ENCODE measurements around the gene MYH6.

The MYH6 gene

DNA sequence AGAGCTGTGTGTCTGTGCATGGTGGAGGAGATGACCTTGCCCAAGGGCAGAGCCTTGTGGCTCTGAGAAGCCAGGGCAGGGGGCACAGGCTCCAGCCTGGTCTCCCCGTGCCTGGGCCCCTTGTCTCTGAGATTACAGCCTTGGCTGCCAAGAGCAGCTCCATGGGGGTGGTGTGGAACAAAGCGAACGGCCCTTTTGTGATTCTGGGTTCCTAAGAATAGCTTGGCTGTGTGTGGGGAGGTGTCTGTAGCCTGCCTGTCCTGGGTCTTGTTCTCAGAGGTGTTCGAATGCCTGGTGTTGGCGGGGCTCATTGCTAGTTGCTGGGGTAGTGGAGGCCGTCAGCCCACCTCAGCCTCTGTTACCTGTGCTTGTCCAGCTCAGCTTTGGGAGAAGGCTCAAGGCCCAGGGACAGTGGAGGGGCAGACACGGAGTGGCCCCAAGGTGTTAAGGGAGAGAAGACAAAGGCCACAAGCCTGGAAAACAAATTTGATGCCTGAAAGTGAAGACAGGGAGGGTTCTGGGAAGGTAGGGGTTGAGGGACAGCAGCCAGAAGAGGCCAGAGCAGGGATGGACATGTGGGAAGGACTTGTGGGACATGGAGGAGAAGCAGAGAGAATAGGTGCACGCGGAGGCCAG, 34.8 kb upstream of the MYH6 start:
- TF ChIP-seq JUND (IDR thresholded peaks at IDR 0.05; ENCODE audit: low read depth): no peak
- in situ Hi-C loops (cut with HindIII; ENCODE audit: low pct_unique_long_range_greater_than_20kb, low sequenced_read_pairs): no loop called here
- DNase-seq (ENCODE audit: low read depth in 1 of 2, low spot score in 1 of 2): no peak

GRCh38 chr14:23441076-23441475, 33.0 kb upstream of the MYH6 start:
- no peak for DNase-seq (ENCODE audit: low read depth in 1 of 2, low spot score in 1 of 2)
- TF ChIP-seq JUND (IDR thresholded peaks at IDR 0.05; ENCODE audit: low read depth): no peak
- in situ Hi-C loops (cut with HindIII; ENCODE audit: low pct_unique_long_range_greater_than_20kb, low sequenced_read_pairs): no loop called here

GRCh38 chr14:23439107-23439835, 31.2 kb upstream of the MYH6 start:
- TF ChIP-seq JUND (IDR thresholded peaks at IDR 0.05; ENCODE audit: low read depth): no peak
- in situ Hi-C loops (cut with HindIII; ENCODE audit: low pct_unique_long_range_greater_than_20kb, low sequenced_read_pairs): no loop called here
- no peak for DNase-seq (ENCODE audit: low read depth in 1 of 2, low spot score in 1 of 2)

- no peak for DNase-seq (ENCODE audit: low read depth in 1 of 2, low spot score in 1 of 2)
- in situ Hi-C loops (cut with HindIII; ENCODE audit: low pct_unique_long_range_greater_than_20kb, low sequenced_read_pairs): no loop called here
- TF ChIP-seq JUND (IDR thresholded peaks at IDR 0.05; ENCODE audit: low read depth): no peak
Measured at GRCh38 chr14:23438101-23438971, 30.3 kb upstream of the MYH6 start.

DNA sequence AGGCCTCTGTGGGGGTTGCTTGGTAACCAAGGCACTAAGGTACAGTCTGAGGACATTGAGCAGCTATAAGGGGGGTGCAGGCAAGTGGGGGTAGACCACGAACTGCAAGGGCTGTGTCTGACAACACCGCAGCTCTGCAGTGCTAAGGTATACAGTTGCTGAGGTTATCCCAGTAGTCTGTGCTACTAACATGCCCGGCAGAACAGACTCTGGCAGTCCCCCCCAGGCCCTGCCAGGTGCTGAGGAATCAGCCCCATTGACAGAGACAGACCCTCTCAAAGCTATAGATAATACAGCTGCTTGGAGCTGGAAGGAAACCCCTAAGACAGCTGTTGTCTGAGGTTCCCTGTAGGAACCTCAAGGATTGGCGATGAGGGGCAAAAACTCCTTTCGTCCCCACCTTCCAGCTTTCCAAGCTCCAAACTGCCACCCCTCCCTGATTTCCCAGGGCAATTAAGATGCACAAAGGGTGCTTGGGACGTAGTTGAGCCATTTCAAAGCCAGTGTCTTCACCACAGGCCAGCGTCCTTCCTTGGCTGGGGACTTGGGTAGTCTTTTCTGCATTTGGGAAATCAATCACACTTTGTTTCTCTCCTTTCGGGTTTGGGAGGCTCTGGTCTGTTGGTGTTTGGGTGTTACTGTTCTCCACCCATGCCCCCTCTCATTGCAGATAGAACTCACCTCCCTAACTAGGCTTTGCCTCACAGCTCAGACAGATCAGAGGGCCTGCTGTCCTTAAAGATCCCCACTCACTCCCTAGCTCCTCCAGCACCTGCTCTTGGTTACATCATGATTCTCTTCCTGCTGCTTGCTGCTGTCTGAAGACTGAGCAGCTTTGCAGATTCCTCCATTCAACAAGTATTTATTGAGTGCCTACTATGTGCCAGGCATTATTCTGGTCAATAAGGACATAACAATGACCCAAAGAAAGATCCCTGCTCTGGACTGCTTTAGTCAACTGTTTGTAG, 29.3 kb upstream of the MYH6 start:
- no peak for DNase-seq (ENCODE audit: low read depth in 1 of 2, low spot score in 1 of 2)
- in situ Hi-C loops (cut with HindIII; ENCODE audit: low pct_unique_long_range_greater_than_20kb, low sequenced_read_pairs): no loop called here
- TF ChIP-seq JUND (IDR thresholded peaks at IDR 0.05; ENCODE audit: low read depth): no peak

- in situ Hi-C loops (cut with HindIII; ENCODE audit: low pct_unique_long_range_greater_than_20kb, low sequenced_read_pairs): no loop called here
- no peak for DNase-seq (ENCODE audit: low read depth in 1 of 2, low spot score in 1 of 2)
- TF ChIP-seq JUND (IDR thresholded peaks at IDR 0.05; ENCODE audit: low read depth): no peak
Measured at GRCh38 chr14:23436327-23437132, 28.5 kb upstream of the MYH6 start.

GRCh38 chr14:23435543-23436326, 27.7 kb upstream of the MYH6 start, which contains the start of gene MYH7:
TSS of gene MYH7 (minus strand) at chr14:23435660. CDS start at chr14:23433732, 1,928 bp downstream.
- in situ Hi-C loops (cut with HindIII; ENCODE audit: low pct_unique_long_range_greater_than_20kb, low sequenced_read_pairs): no loop called here
- no peak for TF ChIP-seq JUND (IDR thresholded peaks at IDR 0.05; ENCODE audit: low read depth)
- DNase-seq (ENCODE audit: low read depth in 1 of 2, low spot score in 1 of 2): no peak

GRCh38 chr14:23434488-23435222, 26.6 kb upstream of the MYH6 start:
- no peak for DNase-seq (ENCODE audit: low read depth in 1 of 2, low spot score in 1 of 2)
- in situ Hi-C loops (cut with HindIII; ENCODE audit: low pct_unique_long_range_greater_than_20kb, low sequenced_read_pairs): no loop called here
- no peak for TF ChIP-seq JUND (IDR thresholded peaks at IDR 0.05; ENCODE audit: low read depth)

DNA sequence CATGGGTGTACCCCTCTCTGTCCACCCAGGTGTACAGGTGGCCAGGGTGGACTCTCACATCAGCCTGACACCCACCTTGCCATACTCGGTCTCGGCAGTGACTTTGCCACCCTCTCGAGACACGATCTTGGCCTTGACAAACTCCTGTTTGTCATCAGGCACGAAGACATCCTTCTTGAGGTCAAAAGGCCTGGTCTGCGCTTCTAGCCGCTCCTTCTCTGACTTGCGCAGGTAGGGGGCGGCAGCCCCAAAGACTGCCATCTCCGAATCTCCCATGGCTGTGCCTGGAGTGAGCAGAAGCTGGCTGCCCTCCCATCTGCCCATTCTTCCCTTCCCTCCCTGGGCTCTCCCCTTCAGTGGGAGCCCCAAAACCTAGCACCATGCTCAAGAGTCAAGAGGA, 25.4 kb upstream of the MYH6 start:
- TF ChIP-seq JUND (IDR thresholded peaks at IDR 0.05; ENCODE audit: low read depth): no peak
- in situ Hi-C loops (cut with HindIII; ENCODE audit: low pct_unique_long_range_greater_than_20kb, low sequenced_read_pairs): no loop called here
- DNase-seq (ENCODE audit: low read depth in 1 of 2, low spot score in 1 of 2): no peak

DNA sequence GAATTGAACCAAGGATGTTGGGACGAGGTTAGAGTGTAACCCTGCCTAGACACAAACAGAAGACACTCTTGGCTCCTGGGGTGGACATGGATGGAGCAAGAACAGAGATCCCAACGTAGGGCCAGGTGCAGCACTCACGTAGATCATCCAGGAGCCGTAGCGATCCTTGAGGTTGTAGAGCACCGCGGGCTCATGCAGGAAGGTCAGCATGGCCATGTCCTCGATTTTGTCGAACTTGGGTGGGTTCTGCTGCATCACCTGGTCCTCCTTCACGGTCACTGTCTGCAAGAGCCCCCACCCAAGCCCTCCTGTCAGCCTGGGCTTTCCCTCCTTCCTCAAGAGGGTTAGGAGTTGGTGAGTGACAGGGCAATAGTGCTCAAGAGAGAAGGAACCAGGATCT, 24.9 kb upstream of the MYH6 start:
- in situ Hi-C loops (cut with HindIII; ENCODE audit: low pct_unique_long_range_greater_than_20kb, low sequenced_read_pairs): no loop called here
- no peak for TF ChIP-seq JUND (IDR thresholded peaks at IDR 0.05; ENCODE audit: low read depth)
- DNase-seq (ENCODE audit: low read depth in 1 of 2, low spot score in 1 of 2): no peak
